GM18873 (cell line): ENCODE data around the gene ZNF439.
"Not testable (repeated sequence)": the region's sequence is repeated elsewhere in the genome, so short reads cannot be mapped to it uniquely, and the experiment has no call there.

ENCODE experiments used
- ATAC-seq: cut with Tn5 transposase; IDR thresholded peaks from one replicate; pipeline ENCODE4 v1.9.1; 2021; ENCODE audit warnings: mild to moderate bottlenecking, moderate library complexity, moderate number of reproducible peaks; ENCODE audit not compliant: unreplicated experiment, low FRiP score

Gene ZNF439

GRCh38 chr19:11867766-11868165, 19.2 kb downstream of the ZNF439 start:
- ATAC-seq: not testable (repeated sequence)

- no peak for ATAC-seq
These were observed 19.7 kb downstream of the ZNF439 start for GRCh38 chr19:11868188-11868587.

- no peak for ATAC-seq
These were observed 24.1 kb downstream of the ZNF439 start for GRCh38 chr19:11872624-11873023.

GRCh38 chr19:11873762-11874161, 25.2 kb downstream of the ZNF439 start:
- no peak for ATAC-seq

GRCh38 chr19:11879687-11880266, 31.3 kb downstream of the ZNF439 start:
- not testable (repeated sequence) for ATAC-seq

GRCh38 chr19:11880598-11880997, 32.1 kb downstream of the ZNF439 start:
- no peak for ATAC-seq

GRCh38 chr19:11881151-11881800, 32.8 kb downstream of the ZNF439 start:
- no peak for ATAC-seq

GRCh38 chr19:11882606-11883005, 34.1 kb downstream of the ZNF439 start:
- ATAC-seq: no peak

- no peak for ATAC-seq
These were observed 38.7 kb downstream of the ZNF439 start for GRCh38 chr19:11887234-11887610.

GRCh38 chr19:11887611-11888531, 39.3 kb downstream of the ZNF439 start, which contains the start of gene ZNF69:
Gene ZNF69 (plus strand): TSS chr19:11887782. CDS start chr19:11887924, 142 bp downstream.
- no peak for ATAC-seq

- ATAC-seq: not testable (repeated sequence)
These were observed 41.4 kb downstream of the ZNF439 start for GRCh38 chr19:11889901-11890300.

- no peak for ATAC-seq
These were observed 42.1 kb downstream of the ZNF439 start for GRCh38 chr19:11890634-11891033.

GRCh38 chr19:11894851-11895250, 46.3 kb downstream of the ZNF439 start:
- ATAC-seq: no peak

GRCh38 chr19:11902228-11902627, 53.7 kb downstream of the ZNF439 start:
- no peak for ATAC-seq

GRCh38 chr19:11905928-11906327, 57.4 kb downstream of the ZNF439 start:
- ATAC-seq: no peak

- not testable (repeated sequence) for ATAC-seq
These were observed 63.4 kb downstream of the ZNF439 start for GRCh38 chr19:11911937-11912336.

GRCh38 chr19:11914417-11915051, 66.0 kb downstream of the ZNF439 start:
- not testable (repeated sequence) for ATAC-seq
